LNCAP (cell line): ENCODE data around the gene CHD2.

Source experiments
- TF ChIP-seq, protein P1 (sequence below): fragments of 450-650 bp; IDR thresholded peaks from 2 replicates; pipeline ENCODE4 v1.5.1; 2017; ENCODE audit warnings: mild to moderate bottlenecking

Gene CHD2

DNA sequence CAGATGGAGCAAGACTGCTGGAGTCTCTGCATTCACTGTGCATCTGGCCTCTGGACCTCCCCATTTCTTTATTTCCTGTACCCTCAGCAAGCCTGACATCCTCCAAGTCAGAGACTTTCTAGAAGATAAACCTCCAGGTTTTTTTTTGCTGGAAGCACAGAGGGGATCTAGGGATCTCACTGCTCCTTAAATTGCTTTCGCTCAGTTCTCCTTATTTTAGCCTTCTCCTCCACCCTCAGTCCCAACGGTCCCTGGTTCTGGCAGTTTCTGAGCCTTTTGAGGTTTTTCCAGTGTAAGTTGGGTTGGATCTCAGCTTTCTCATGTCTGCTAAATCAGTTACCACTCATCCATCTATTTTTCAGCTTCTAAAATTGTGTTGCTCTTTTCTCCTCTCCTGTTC, 22.7 kb upstream of the CHD2 start:
- TF ChIP-seq, protein P1, sequence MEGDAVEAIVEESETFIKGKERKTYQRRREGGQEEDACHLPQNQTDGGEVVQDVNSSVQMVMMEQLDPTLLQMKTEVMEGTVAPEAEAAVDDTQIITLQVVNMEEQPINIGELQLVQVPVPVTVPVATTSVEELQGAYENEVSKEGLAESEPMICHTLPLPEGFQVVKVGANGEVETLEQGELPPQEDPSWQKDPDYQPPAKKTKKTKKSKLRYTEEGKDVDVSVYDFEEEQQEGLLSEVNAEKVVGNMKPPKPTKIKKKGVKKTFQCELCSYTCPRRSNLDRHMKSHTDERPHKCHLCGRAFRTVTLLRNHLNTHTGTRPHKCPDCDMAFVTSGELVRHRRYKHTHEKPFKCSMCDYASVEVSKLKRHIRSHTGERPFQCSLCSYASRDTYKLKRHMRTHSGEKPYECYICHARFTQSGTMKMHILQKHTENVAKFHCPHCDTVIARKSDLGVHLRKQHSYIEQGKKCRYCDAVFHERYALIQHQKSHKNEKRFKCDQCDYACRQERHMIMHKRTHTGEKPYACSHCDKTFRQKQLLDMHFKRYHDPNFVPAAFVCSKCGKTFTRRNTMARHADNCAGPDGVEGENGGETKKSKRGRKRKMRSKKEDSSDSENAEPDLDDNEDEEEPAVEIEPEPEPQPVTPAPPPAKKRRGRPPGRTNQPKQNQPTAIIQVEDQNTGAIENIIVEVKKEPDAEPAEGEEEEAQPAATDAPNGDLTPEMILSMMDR = no peak

DNA sequence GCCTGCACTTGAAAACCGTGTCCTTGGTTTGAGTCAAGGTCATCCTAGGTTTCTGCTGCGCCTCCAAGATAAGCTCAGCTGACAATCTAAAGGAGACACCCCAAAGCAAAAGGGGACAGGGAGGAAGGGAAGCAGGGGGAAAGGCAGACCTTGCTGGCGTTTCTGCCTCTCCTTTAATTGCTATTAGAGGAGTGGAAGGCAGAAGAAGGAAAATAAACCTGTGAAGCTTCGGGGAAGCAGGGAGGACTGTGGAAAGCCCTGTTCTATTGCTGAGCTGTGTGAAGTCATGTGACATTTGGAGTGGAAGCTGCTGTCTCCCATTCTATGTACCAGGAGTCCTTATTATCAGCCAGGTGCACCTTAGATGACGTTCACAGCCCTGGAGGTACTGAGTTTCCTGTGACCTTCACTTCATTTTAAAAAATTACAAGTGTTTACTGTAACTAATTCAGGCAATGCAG, 21.5 kb upstream of the CHD2 start:
- TF ChIP-seq, protein P1 = no peak

DNA sequence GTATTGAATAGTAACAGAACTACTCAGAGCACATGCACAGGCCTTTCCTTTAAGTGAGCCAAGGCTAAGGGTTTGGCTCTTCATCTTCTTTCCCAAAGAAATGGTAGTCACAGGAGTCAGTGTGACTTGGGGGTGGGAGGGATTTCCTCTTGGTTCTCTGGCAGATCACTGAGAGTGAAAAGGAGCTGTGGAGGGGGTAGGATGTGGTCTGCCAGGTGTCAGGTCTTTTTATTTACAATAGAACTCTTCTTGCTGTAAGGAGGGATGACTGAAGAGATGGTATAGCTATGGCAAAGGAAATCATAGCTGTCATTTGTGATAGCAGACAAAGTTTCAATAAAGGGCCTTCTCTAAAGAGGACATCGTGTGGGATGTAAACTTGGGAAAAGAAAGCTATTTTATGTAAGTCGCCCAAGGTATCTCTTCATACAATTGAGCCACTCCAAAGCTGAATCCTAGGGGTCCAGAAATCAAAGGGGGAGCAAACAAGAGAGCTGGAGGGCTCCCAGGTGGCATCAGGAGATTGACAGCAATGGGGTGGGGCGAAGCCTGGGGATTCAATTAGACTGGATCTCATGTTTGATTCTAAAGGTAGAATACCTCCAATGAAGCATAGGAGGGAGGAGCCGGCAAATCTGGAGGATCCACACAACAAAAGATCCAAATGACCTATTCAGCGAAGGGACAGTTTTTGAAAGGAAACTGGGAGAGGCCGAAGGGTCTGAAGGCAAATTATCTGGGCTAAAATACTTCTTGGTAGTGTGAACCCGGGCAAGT, 20.0 kb upstream of the CHD2 start:
- TF ChIP-seq, protein P1 = no peak

DNA sequence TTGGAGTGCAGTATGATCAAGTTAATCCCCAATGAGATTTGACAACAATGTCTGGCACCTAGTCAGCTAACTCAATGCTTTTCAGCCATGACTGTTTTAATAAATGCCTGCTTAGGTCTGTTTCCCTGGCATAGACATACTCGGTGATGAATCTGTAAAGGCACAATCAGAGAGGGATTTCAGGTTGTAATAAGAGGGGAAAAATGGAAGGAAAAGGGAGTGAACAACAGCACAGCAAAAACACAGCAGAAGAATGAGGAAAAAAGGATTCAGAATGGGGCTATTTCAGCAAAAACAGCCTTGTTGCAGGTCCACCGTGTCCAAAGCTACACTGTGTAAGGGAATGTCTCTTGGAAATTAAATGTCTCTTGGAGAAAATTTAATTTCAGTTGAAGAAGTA, 19.3 kb upstream of the CHD2 start:
- TF ChIP-seq, protein P1 = no peak

DNA sequence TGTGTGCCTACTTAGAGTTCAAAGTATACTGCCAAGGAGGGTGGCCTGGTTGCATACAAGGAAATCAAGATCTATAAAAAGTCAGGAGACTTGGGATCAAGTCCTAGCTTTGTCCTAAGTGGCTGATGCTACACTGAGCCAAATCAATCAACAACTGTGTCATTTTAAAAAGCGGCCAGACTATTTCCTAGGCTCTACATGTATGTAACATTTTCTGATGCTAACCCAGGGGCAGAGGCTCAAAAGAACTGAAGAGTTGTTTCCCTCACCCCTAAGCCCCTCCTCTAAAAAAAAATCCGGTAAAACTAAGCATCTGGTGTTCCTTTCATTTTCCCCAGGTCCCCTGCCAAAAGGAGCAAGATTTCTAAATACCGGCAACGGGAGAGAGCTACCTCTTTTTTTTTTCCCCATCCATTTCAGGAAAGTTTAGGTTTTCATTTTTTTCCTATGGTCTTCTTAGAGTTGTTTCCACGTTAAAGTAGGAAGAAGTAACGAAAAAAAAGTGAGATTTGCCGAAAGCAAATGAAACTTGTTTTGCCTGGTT, 18.8 kb upstream of the CHD2 start:
- TF ChIP-seq, protein P1 = no peak

DNA sequence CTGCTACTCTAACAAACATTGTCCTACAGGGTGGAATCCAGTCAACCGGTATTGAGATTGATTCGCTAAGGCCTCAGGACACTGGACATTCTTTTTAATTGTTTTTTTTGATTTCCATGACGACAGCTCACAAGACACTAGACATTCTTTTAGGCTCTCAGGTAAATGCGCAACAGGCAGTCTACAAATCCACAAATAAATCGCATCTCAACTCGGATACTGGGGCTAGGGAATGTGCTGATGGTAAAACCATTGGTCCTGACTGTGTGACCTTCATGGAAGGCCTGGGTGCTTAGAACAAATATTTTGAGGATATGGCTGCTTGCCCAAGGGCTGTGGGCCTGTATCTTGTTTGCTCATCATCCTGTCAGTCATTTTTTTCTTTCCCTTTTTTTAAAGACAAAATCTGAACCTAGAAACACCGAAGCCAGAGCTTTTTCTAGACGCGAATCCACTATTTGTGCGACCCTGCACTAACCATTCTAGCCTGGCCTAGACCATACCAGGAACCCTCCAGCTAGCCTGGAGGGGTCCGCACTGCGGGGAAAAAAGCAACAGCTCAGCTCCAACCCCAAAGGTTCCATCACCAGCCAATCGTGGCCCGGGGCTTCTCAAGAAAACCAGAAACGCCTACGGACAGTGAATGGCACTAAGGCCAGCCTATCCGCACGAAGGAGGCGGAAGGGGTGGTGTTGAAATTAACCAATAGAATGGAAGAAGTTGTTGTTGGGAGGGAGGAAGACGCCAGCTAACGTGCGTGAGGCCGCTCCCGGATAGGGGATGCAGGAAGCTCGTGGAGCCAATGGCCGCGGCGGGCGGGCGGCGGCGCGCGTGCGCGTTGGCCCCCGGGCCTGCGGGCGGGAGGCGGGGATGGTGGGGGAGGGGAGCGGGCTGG, 18.1 kb upstream of the CHD2 start:
- TF ChIP-seq, protein P1 = no peak

DNA sequence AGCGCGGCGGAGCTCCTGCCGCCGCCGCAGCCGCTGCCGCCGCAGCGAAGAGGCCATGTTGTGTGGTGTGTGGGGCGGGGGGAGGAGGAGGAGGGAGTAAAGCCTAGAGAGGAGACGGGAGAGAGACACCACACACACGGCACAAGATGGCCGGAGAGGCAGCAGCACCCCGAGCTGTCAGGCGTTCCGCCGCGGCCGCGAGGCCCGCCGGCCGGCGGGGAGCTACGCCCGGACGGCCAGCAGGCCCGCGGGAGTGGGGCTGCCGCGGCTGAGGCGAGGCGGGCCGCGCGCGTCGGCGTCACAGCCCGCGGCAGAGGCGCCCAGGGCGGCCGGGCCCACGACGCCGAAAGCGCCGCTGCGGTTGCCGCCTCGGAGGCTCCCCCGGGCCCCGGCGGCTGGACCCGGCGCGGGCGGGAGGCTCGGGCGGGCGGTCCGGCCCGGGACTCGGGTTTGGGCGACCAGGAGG, 17.4 kb upstream of the CHD2 start:
- TF ChIP-seq, protein P1 = no peak
